H1 (cell line): ENCODE results near the gene RPS21.

Source experiments
- BRCA1 ChIP-seq: IDR thresholded peaks from 2 replicates; pipeline ENCODE4 v1.6.1; 2012; ENCODE audit warnings: low read depth, low read length, improper control_type of control experiment
- CTCF ChIP-seq, 3 experiments: IDR thresholded peaks; 1 replicate in 2 of 3; 2 replicates in 1 of 3; pipeline versions ENCODE4 v1.5.1 to v1.6.1; 2011; ENCODE audit warnings: low read length in 3 of 3, mild to moderate bottlenecking in 3 of 3, inconsistent platforms in 2 of 3, low read depth in 1 of 3, moderate library complexity in 1 of 3; ENCODE audit not compliant: insufficient read depth in 1 of 3; ENCODE audit errors: control extremely low read depth in 1 of 3
- E2F6 ChIP-seq: IDR thresholded peaks from 2 replicates; pipeline ENCODE4 v1.6.1; 2012; ENCODE audit warnings: inconsistent platforms
- EZH2 ChIP-seq: fragments of 200-600 bp; sonication (generic); IDR thresholded peaks from 2 replicates; pipeline ENCODE4 v1.7.1; 2012; ENCODE audit warnings: low read depth, mild to moderate bottlenecking, moderate library complexity, low read length, inconsistent platforms; ENCODE audit not compliant: severe bottlenecking
- GABPA ChIP-seq: IDR thresholded peaks from 2 replicates; pipeline ENCODE4 v1.6.1; 2011; ENCODE audit warnings: mild to moderate bottlenecking, low read length, moderate library complexity, borderline replicate concordance; ENCODE audit not compliant: insufficient read depth
- HDAC2 ChIP-seq, 2 experiments: fragments of 300-600 bp in 1 of 2; sonication (generic) in 1 of 2; IDR thresholded peaks; 2 replicates each; pipeline ENCODE4 v1.6.1; 2011 to 2012; ENCODE audit warnings: low read depth in 2 of 2, low read length in 2 of 2, mild to moderate bottlenecking in 2 of 2, moderate library complexity in 2 of 2, borderline replicate concordance in 1 of 2, inconsistent platforms in 1 of 2
- JUN ChIP-seq: IDR thresholded peaks from 2 replicates; pipeline ENCODE4 v1.6.1; 2011; ENCODE audit warnings: low read depth, mild to moderate bottlenecking, improper control_type of control experiment, low read length
- MAX ChIP-seq: IDR thresholded peaks from 2 replicates; pipeline ENCODE4 v1.6.1; 2012; ENCODE audit warnings: inconsistent platforms
- POLR2A ChIP-seq, 2 experiments: IDR thresholded peaks; 1 replicate in 1 of 2; 2 replicates in 1 of 2; pipeline ENCODE4 v1.6.1; 2011; ENCODE audit warnings: low read depth in 2 of 2, low read length in 2 of 2, mild to moderate bottlenecking in 2 of 2; ENCODE audit errors: control extremely low read depth in 1 of 2
- POLR2AphosphoS5 ChIP-seq: IDR thresholded peaks from 2 replicates; pipeline ENCODE4 v1.6.1; 2011; ENCODE audit warnings: low read depth, low read length
- YY1 ChIP-seq: IDR thresholded peaks from 2 replicates; pipeline ENCODE4 v1.6.1; 2011; ENCODE audit warnings: low read depth, mild to moderate bottlenecking, low read length

- TF ChIP-seq CTCF (IDR thresholded peaks at IDR 0.05; ENCODE audit: control extremely low read depth in 1 of 3, insufficient read depth in 1 of 3, low read depth in 1 of 3, low read length in 3 of 3) (no peak), EZH2 (no peak), BRCA1 (no peak), HDAC2 (IDR thresholded peaks at IDR 0.05; ENCODE audit: borderline replicate concordance in 1 of 2, low read depth in 2 of 2, low read length in 2 of 2) (no peak), YY1 (no peak), MAX (no peak), POLR2A (IDR thresholded peaks at IDR 0.05; ENCODE audit: control extremely low read depth in 1 of 2, low read depth in 2 of 2, low read length in 2 of 2) (no peak), E2F6 (no peak), GABPA (no peak), JUN (no peak), POLR2AphosphoS5 (no peak)
Observed at GRCh38 chr20:62421716-62421990, 34.8 kb downstream of the RPS21 start.
